ENCODE results near the gene PIK3CA. TPM values are rescaled to one million over a fixed set of nuclear protein-coding genes. Genes with fewer than 3 reads are reported as not detected.
"Not testable (repeated sequence)": the region's sequence is repeated elsewhere in the genome, so short reads cannot be mapped to it uniquely, and the experiment has no call there.

The PIK3CA gene
- total RNA-seq, 2 donors from 2014 or later: 15.5 to 17.2 TPM

- H3K4me3 ChIP-seq: no peak overlapping the region
- no peaks in the 10 kb centered on the region for H3K4me1 ChIP-seq
- H3K9me3 ChIP-seq: no peaks in the 10 kb centered on the region
- no peak for DNase-seq (ENCODE audit: low spot score)
- H3K27ac ChIP-seq: no peak overlapping the region
- H3K36me3 ChIP-seq: no peaks in the 10 kb centered on the region
- no peak for TF ChIP-seq CTCF (IDR thresholded peaks at IDR 0.05)
- no peaks in the 10 kb centered on the region for H3K27me3 ChIP-seq
Observed at GRCh38 chr3:179108086-179108485, 40.1 kb upstream of the PIK3CA start.

GRCh38 chr3:179113903-179114302 is 34.3 kb upstream of the PIK3CA start:
- no peak for TF ChIP-seq CTCF (IDR thresholded peaks at IDR 0.05)
- Histone ChIP-seq H3K4me3 (no peak overlapping the region), H3K9me3 (no peaks in the 10 kb centered on the region), H3K4me1 (no peaks in the 10 kb centered on the region), H3K27me3 (no peaks in the 10 kb centered on the region), H3K27ac (no peak overlapping the region), H3K36me3 (no peaks in the 10 kb centered on the region)
- no peak for DNase-seq (ENCODE audit: low spot score)

- H3K27ac ChIP-seq; H3K36me3 ChIP-seq; H3K4me1 ChIP-seq; H3K27me3 ChIP-seq; DNase-seq (ENCODE audit: low spot score); H3K4me3 ChIP-seq; H3K9me3 ChIP-seq: not testable (repeated sequence)
Observed at GRCh38 chr3:179115444-179115843, 32.7 kb upstream of the PIK3CA start.

GRCh38 chr3:179116816-179117215 is 31.3 kb upstream of the PIK3CA start:
- H3K27ac ChIP-seq: no peak overlapping the region
- no peak for DNase-seq (ENCODE audit: low spot score)
- no peaks in the 10 kb centered on the region for H3K9me3 ChIP-seq
- TF ChIP-seq CTCF (IDR thresholded peaks at IDR 0.05): no peak
- H3K27me3 ChIP-seq: no peaks in the 10 kb centered on the region
- H3K36me3 ChIP-seq: no peaks in the 10 kb centered on the region
- H3K4me3 ChIP-seq: no peak overlapping the region
- H3K4me1 ChIP-seq: no peaks in the 10 kb centered on the region

- not testable (repeated sequence) for DNase-seq (ENCODE audit: low spot score); H3K4me1 ChIP-seq; H3K36me3 ChIP-seq; H3K27me3 ChIP-seq; H3K9me3 ChIP-seq; H3K27ac ChIP-seq; H3K4me3 ChIP-seq
Observed at GRCh38 chr3:179132191-179132890, 15.8 kb upstream of the PIK3CA start.

- no peaks in the 10 kb centered on the region for H3K9me3 ChIP-seq
- H3K27ac ChIP-seq: no peak overlapping the region
- no peaks in the 10 kb centered on the region for H3K27me3 ChIP-seq
- no peaks in the 10 kb centered on the region for H3K36me3 ChIP-seq
- no peak for DNase-seq (ENCODE audit: low spot score)
- no peak overlapping the region for H3K4me3 ChIP-seq
- H3K4me1 ChIP-seq: no peaks in the 10 kb centered on the region
- no peak for TF ChIP-seq CTCF (IDR thresholded peaks at IDR 0.05)
Observed at GRCh38 chr3:179133575-179133974, 14.6 kb upstream of the PIK3CA start.

- TF ChIP-seq CTCF (IDR thresholded peaks at IDR 0.05): no peak
- H3K36me3 ChIP-seq: no peaks in the 10 kb centered on the region
- no peaks in the 10 kb centered on the region for H3K4me1 ChIP-seq
- H3K4me3 ChIP-seq: no peak overlapping the region
- H3K27me3 ChIP-seq: no peaks in the 10 kb centered on the region
- H3K9me3 ChIP-seq: no peaks in the 10 kb centered on the region
- H3K27ac ChIP-seq: no peak overlapping the region
- DNase-seq (ENCODE audit: low spot score): no peak
Observed at GRCh38 chr3:179136195-179136594, 12.0 kb upstream of the PIK3CA start.

Measured in right atrium auricular region (tissue), 2 donors.